ENCODE data around the gene ARL5A. TPM values are rescaled to one million over a fixed set of nuclear protein-coding genes. Genes with fewer than 3 reads are reported as not detected.

Gene ARL5A
- total and polyA plus RNA-seq, 9 of the 15 experiments (the other 6 are each of a cell fraction or from before 2014, with no cell fraction given), result 16.3 to 117 (median 88.4) TPM

- TF ChIP-seq, protein P1, sequence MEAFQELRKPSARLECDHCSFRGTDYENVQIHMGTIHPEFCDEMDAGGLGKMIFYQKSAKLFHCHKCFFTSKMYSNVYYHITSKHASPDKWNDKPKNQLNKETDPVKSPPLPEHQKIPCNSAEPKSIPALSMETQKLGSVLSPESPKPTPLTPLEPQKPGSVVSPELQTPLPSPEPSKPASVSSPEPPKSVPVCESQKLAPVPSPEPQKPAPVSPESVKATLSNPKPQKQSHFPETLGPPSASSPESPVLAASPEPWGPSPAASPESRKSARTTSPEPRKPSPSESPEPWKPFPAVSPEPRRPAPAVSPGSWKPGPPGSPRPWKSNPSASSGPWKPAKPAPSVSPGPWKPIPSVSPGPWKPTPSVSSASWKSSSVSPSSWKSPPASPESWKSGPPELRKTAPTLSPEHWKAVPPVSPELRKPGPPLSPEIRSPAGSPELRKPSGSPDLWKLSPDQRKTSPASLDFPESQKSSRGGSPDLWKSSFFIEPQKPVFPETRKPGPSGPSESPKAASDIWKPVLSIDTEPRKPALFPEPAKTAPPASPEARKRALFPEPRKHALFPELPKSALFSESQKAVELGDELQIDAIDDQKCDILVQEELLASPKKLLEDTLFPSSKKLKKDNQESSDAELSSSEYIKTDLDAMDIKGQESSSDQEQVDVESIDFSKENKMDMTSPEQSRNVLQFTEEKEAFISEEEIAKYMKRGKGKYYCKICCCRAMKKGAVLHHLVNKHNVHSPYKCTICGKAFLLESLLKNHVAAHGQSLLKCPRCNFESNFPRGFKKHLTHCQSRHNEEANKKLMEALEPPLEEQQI (IDR thresholded peaks at IDR 0.05), result no peak
- TF ChIP-seq BACH1 (tag; IDR thresholded peaks at IDR 0.05), result no peak
- no peak for TF ChIP-seq TCFL5 (CRISPR knock-in tag; conservative IDR thresholded peaks at IDR 0.05)
- TF ChIP-seq ERF (CRISPR knock-in tag; IDR thresholded peaks at IDR 0.05), result no peak
- TF ChIP-seq, protein P2, sequence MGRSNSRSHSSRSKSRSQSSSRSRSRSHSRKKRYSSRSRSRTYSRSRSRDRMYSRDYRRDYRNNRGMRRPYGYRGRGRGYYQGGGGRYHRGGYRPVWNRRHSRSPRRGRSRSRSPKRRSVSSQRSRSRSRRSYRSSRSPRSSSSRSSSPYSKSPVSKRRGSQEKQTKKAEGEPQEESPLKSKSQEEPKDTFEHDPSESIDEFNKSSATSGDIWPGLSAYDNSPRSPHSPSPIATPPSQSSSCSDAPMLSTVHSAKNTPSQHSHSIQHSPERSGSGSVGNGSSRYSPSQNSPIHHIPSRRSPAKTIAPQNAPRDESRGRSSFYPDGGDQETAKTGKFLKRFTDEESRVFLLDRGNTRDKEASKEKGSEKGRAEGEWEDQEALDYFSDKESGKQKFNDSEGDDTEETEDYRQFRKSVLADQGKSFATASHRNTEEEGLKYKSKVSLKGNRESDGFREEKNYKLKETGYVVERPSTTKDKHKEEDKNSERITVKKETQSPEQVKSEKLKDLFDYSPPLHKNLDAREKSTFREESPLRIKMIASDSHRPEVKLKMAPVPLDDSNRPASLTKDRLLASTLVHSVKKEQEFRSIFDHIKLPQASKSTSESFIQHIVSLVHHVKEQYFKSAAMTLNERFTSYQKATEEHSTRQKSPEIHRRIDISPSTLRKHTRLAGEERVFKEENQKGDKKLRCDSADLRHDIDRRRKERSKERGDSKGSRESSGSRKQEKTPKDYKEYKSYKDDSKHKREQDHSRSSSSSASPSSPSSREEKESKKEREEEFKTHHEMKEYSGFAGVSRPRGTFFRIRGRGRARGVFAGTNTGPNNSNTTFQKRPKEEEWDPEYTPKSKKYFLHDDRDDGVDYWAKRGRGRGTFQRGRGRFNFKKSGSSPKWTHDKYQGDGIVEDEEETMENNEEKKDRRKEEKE (IDR thresholded peaks at IDR 0.05; ENCODE audit: borderline replicate concordance in 1 of 2, control insufficient read depth in 1 of 2, low read depth in 2 of 2, low read length in 1 of 2), result no peak
- TF ChIP-seq, protein P3, sequence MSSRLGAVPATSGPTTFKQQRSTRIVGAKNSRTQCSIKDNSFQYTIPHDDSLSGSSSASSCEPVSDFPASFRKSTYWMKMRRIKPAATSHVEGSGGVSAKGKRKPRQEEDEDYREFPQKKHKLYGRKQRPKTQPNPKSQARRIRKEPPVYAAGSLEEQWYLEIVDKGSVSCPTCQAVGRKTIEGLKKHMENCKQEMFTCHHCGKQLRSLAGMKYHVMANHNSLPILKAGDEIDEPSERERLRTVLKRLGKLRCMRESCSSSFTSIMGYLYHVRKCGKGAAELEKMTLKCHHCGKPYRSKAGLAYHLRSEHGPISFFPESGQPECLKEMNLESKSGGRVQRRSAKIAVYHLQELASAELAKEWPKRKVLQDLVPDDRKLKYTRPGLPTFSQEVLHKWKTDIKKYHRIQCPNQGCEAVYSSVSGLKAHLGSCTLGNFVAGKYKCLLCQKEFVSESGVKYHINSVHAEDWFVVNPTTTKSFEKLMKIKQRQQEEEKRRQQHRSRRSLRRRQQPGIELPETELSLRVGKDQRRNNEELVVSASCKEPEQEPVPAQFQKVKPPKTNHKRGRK (tag; IDR thresholded peaks at IDR 0.05), result no peak
- TF ChIP-seq, protein P4, sequence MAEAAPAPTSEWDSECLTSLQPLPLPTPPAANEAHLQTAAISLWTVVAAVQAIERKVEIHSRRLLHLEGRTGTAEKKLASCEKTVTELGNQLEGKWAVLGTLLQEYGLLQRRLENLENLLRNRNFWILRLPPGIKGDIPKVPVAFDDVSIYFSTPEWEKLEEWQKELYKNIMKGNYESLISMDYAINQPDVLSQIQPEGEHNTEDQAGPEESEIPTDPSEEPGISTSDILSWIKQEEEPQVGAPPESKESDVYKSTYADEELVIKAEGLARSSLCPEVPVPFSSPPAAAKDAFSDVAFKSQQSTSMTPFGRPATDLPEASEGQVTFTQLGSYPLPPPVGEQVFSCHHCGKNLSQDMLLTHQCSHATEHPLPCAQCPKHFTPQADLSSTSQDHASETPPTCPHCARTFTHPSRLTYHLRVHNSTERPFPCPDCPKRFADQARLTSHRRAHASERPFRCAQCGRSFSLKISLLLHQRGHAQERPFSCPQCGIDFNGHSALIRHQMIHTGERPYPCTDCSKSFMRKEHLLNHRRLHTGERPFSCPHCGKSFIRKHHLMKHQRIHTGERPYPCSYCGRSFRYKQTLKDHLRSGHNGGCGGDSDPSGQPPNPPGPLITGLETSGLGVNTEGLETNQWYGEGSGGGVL (CRISPR knock-in tag; IDR thresholded peaks at IDR 0.05), result no peak
- no peak for TF ChIP-seq ZC3H8 (IDR thresholded peaks at IDR 0.05)
- peak; percentile 64 for TF ChIP-seq POLR2H (tag; IDR thresholded peaks at IDR 0.05; ENCODE audit: low read depth)
- TF ChIP-seq PPARD (CRISPR knock-in tag; IDR thresholded peaks at IDR 0.05), result no peak
- peak in 1 of 2 experiments; percentile 91; a peak in 2 of 4 replicates for TF ChIP-seq TRIM24 (IDR thresholded peaks at IDR 0.05)
- TF ChIP-seq ZNF778 (CRISPR knock-in tag; IDR thresholded peaks at IDR 0.05), result no peak
- TF ChIP-seq HDAC1 (IDR thresholded peaks at IDR 0.05), result no peak
- no peak for TF ChIP-seq CEBPG (CRISPR knock-in tag; IDR thresholded peaks at IDR 0.05)
- peak in 1 of 2 experiments; percentile 94; a peak in 2 of 4 replicates for TF ChIP-seq CEBPG (tag; conservative IDR thresholded peaks at IDR 0.05 in 1 of 2, IDR thresholded peaks at IDR 0.05 in 1 of 2)
- TF ChIP-seq STAT5A (IDR thresholded peaks at IDR 0.05; ENCODE audit: borderline replicate concordance, low read length), result no peak
- no peak for TF ChIP-seq ZNF384 (IDR thresholded peaks at IDR 0.05; ENCODE audit: low read depth, low read length)
- no peak for TF ChIP-seq CCNT2 (IDR thresholded peaks at IDR 0.05; ENCODE audit: borderline replicate concordance, extremely low read depth, insufficient read length, low read depth, low read length)
- TF ChIP-seq ETV6 (IDR thresholded peaks at IDR 0.05; ENCODE audit: borderline replicate concordance in 1 of 2, low read depth in 2 of 2, low read length in 1 of 2), result no peak
- TF ChIP-seq ETV6 (CRISPR knock-in tag; IDR thresholded peaks at IDR 0.05; ENCODE audit: borderline replicate concordance), result no peak
These were observed 35.1 kb downstream of the ARL5A start (continued) for GRCh38 chr2:151793123-151793522.

Data from K562 (cell line).